ENCODE data around the gene PON2. TPM values are rescaled to one million over a fixed set of nuclear protein-coding genes. Genes with fewer than 3 reads are reported as not detected.

PON2 gene
- total RNA-seq, 1 donor from 2014 or later: 77.5 TPM

GRCh38 chr7:95367606-95368005 is 67.2 kb downstream of the PON2 start:
- Histone ChIP-seq H3K4me3 (ENCODE audit: low read depth, low read length) (no peak overlapping the region), H3K36me3 (ENCODE audit: control insufficient read depth, insufficient read depth, low read length) (no peaks in the 10 kb centered on the region), H3K27me3 (ENCODE audit: control insufficient read depth, insufficient read depth, low read length) (no peaks in the 10 kb centered on the region)
- DNase-seq (ENCODE audit: low read depth): no peak
- no peak for TF ChIP-seq CTCF (IDR thresholded peaks at IDR 0.05; ENCODE audit: insufficient read depth, low read length, poor library complexity, severe bottlenecking)

- Histone ChIP-seq H3K36me3 (ENCODE audit: control insufficient read depth, insufficient read depth, low read length) (no peaks in the 10 kb centered on the region), H3K27me3 (ENCODE audit: control insufficient read depth, insufficient read depth, low read length) (no peaks in the 10 kb centered on the region), H3K4me3 (ENCODE audit: low read depth, low read length) (no peak overlapping the region)
- TF ChIP-seq CTCF (IDR thresholded peaks at IDR 0.05; ENCODE audit: insufficient read depth, low read length, poor library complexity, severe bottlenecking): no peak
- DNase-seq (ENCODE audit: low read depth): peak; percentile 44
These were observed 69.7 kb downstream of the PON2 start for GRCh38 chr7:95365151-95365550.

DNA sequence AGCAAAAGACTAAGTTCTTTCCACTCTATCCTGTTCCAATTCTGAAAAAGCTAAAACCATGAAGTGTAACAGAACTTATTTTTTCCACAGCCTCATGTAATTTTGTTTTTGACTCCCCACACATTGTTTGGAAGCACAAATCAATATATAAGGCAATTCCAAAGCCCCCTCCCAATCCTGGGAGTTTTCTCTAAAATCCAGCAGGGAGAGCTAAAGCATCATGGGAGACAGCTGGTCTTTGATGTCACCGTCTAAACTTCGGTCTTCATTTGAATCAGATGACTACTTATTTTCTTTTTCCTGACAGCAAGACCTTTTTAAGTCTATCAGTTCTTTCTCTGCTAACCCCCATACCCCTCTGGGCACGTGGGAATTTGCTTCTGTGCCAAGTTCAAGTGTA is 77.2 kb downstream of the PON2 start:
- no peak for DNase-seq (ENCODE audit: low read depth)
- H3K27me3 ChIP-seq (ENCODE audit: control insufficient read depth, insufficient read depth, low read length): no peaks in the 10 kb centered on the region
- H3K36me3 ChIP-seq (ENCODE audit: control insufficient read depth, insufficient read depth, low read length): no peaks in the 10 kb centered on the region
- TF ChIP-seq CTCF (IDR thresholded peaks at IDR 0.05; ENCODE audit: insufficient read depth, low read length, poor library complexity, severe bottlenecking): no peak
- H3K4me3 ChIP-seq (ENCODE audit: low read depth, low read length): no peak overlapping the region

Other genes with a start within 250 kb of the PON2 start
- gene PON1, start 110.5 kb downstream of the PON2 start, total RNA-seq: not detected in 2 replicates
- gene PON3, start 38.7 kb downstream of the PON2 start, total RNA-seq: not detected in 2 replicates
- gene ASB4, start 50.9 kb upstream of the PON2 start, total RNA-seq: not detected in 2 replicates
- 0.42 and 0.48 TPM in 2 replicates for gene PDK4, start 161.5 kb upstream of the PON2 start, total RNA-seq